Heart left ventricle (tissue), 16 donors: Measurements from ENCODE around the gene CTNND2. TPM values are rescaled to one million over a fixed set of nuclear protein-coding genes. Genes with fewer than 3 reads are reported as not detected.

Experiments
- ATAC-seq, 4 donors: fragments of 200-7000 bp; cut with Tn5 transposase; one replicate each; pipeline ENCODE4 v1.9.1; 2020 to 2022; ENCODE audit warnings: moderate library complexity in 4 of 4, mild to moderate bottlenecking in 3 of 4, moderate number of reproducible peaks in 1 of 4
- DNase-seq, 5 donors: peaks; one replicate each; pipeline ENCODE4 v3.0.0-alpha.2; 2020
- H3K27ac ChIP-seq, 12 donors: fragments of 200-600 bp; sonication (generic) in 4 of 12; one replicate each; pipeline versions ENCODE4 v1.5.0 to v1.8.0; 2016 to 2022; ENCODE audit warnings: mild to moderate bottlenecking in 2 of 12
- H3K27me3 ChIP-seq, 9 donors: fragments of 200-600 bp; sonication (generic) in 2 of 9; one replicate each; pipeline versions ENCODE4 v1.5.1 to v1.8.0; 2016 to 2022; ENCODE audit warnings: mild to moderate bottlenecking in 3 of 9
- H3K36me3 ChIP-seq, 9 donors: fragments of 200-600 bp; sonication (generic) in 2 of 9; one replicate each; pipeline versions ENCODE4 v1.5.0 to v1.8.0; 2018 to 2022; ENCODE audit warnings: mild to moderate bottlenecking in 2 of 9
- H3K4me1 ChIP-seq, 12 donors: fragments of 200-600 bp; sonication (generic) in 4 of 12; one replicate each; pipeline versions ENCODE4 v1.5.0 to v1.8.0; 2016 to 2022; ENCODE audit warnings: mild to moderate bottlenecking in 3 of 12
- H3K4me3 ChIP-seq, 12 donors: fragments of 200-600 bp; sonication (generic) in 4 of 12; one replicate each; pipeline versions ENCODE4 v1.5.0 to v1.8.0; 2017 to 2022; ENCODE audit warnings: mild to moderate bottlenecking in 9 of 12, moderate library complexity in 4 of 12
- H3K9me3 ChIP-seq, 12 donors: fragments of 200-600 bp; sonication (generic) in 4 of 12; one replicate each; pipeline versions ENCODE4 v1.5.0 to v1.8.0; 2016 to 2022; ENCODE audit warnings: mild to moderate bottlenecking in 1 of 12
- CTCF ChIP-seq, 12 donors: fragments of 200-600 bp; sonication (generic) in 4 of 12; IDR thresholded peaks; one replicate each; pipeline versions ENCODE4 v1.5.0 to v1.8.0; 2018 to 2022; ENCODE audit warnings: antibody characterized with exemption in 12 of 12, mild to moderate bottlenecking in 5 of 12
- POLR2A ChIP-seq, 2 donors: fragments of 450-650 bp; IDR thresholded peaks; one replicate each; pipeline ENCODE4 v1.6.1; 2017; ENCODE audit warnings: antibody characterized with exemption in 2 of 2, mild to moderate bottlenecking in 2 of 2, moderate library complexity in 2 of 2
- WGBS, 4 donors: extraction: QIAGEN DNeasy Blood & Tissue Kit in 2 of 4; methylation state at CpG; one replicate each; pipeline versions ENCODE4 v1.1.5 to v1.1.7; 2013 to 2018; 5-methylcytosine and 5-hydroxymethylcytosine counted together
- intact Hi-C, 10 donors: fragments of 100-400 bp; cut with DNase I; formaldehyde crosslinking; loops; one replicate each; pipeline versions ENCODE4 v1.11.1 to v1.14.2; 2022
- polyA plus RNA-seq, 2 donors: library from polyadenylated mRNA; stranded (reverse); fragments of 200-250 nt; gene quantifications; one replicate each; pipeline ENCODE4 v1.2.3, GENCODE V29; 2013
- total RNA-seq, 9 donors: library from RNA; depleted of rRNA in 2 of 9; stranded (reverse); fragments of >200 nt in 2 of 9; fragmentation: NEBNext Ultra II Directional in 3 of 9; extraction: Animal tissue kit (Norgen Biotek cat#: 25700) in 3 of 9; gene quantifications; one replicate each; pipeline versions ENCODE4 v1.1.0 to v1.2.4, GENCODE V29; 2016 to 2023
- donor health status: ischemic (EF 13 %, LVEDD 7.1; RV severe dilation, severe dysfunction).
- donor health status: healthy with polysubstance abuse.
- donor health status: DM: no; HTN: yes; CAD: no.
- donor health status: DM: no; HTN: no; CAD: no.
- donor health status: ischemic (EF 25% LVEDD 6.9; RV normal size, moderate dysfunction).
- donor health status: ischemic (EF 25% LVEDD 5.7; RV mildly dilated, moderate dysfunction).
- donor health status: healthy.
- donor health status: DM: yes; HTN: yes; CAD: no.
- donor health status: ischemic (EF 35%, LVEDD 5.7; RV mildly dilated, moderate dysfunction).
- donor health status: nonischemic (EF 11% LVEDD 7.7; RV severe dilation, severe dysfunction).
- donor health status: DM: yes; HTN: yes; CAD: no.
- donor health status: PGD.
- donor health status: ischemic (EF 29% LVEDD 5.4; RV normal size, mild dysfunction).
- donor health status: nonischemic (EF 23%, LVEDD 6.1; RV moderate dilation, normal function).

Gene CTNND2
- total and polyA plus RNA-seq, 11 donors: 4.0 to 36.8 (median 20.2) TPM

- intact Hi-C loops: no loop called here
- ATAC-seq (no peak), DNase-seq (no peak)
- H3K27ac ChIP-seq: no peak overlapping the region
- no peaks in the 10 kb centered on the region for H3K27me3 ChIP-seq
- TF ChIP-seq POLR2A (IDR thresholded peaks at IDR 0.05) (no peak), CTCF (IDR thresholded peaks at IDR 0.05) (no peak)
- no peaks in the 10 kb centered on the region for H3K4me1 ChIP-seq
- no peaks in the 10 kb centered on the region for H3K36me3 ChIP-seq
- H3K4me3 ChIP-seq: no peak overlapping the region
- peaks cover 0 to under 1% (median 0%) of the 10 kb centered on the region in 12 donors for H3K9me3 ChIP-seq
- WGBS, 4 donors: 86 to 94% (median 90%) methylated on average over 21 of the region's 21 CpGs
These were observed 821.8 kb downstream of the CTNND2 start for GRCh38 chr5:11082404-11082945.

- WGBS, 4 donors: 69 to 84% (median 70%) methylated on average over 4 of the region's 4 CpGs
- TF ChIP-seq CTCF (IDR thresholded peaks at IDR 0.05) (no peak), POLR2A (IDR thresholded peaks at IDR 0.05) (no peak)
- Histone ChIP-seq H3K4me1 (no peaks in the 10 kb centered on the region), H3K27me3 (peaks cover 0 to 2% (median 0%) of the 10 kb centered on the region in 9 donors), H3K27ac (no peak overlapping the region), H3K9me3 (no peaks in the 10 kb centered on the region), H3K36me3 (no peaks in the 10 kb centered on the region), H3K4me3 (no peak overlapping the region)
- ATAC-seq (no peak), DNase-seq (no peak)
- intact Hi-C loops: no loop called here
These were observed 827.2 kb downstream of the CTNND2 start for GRCh38 chr5:11076945-11077613.

DNA sequence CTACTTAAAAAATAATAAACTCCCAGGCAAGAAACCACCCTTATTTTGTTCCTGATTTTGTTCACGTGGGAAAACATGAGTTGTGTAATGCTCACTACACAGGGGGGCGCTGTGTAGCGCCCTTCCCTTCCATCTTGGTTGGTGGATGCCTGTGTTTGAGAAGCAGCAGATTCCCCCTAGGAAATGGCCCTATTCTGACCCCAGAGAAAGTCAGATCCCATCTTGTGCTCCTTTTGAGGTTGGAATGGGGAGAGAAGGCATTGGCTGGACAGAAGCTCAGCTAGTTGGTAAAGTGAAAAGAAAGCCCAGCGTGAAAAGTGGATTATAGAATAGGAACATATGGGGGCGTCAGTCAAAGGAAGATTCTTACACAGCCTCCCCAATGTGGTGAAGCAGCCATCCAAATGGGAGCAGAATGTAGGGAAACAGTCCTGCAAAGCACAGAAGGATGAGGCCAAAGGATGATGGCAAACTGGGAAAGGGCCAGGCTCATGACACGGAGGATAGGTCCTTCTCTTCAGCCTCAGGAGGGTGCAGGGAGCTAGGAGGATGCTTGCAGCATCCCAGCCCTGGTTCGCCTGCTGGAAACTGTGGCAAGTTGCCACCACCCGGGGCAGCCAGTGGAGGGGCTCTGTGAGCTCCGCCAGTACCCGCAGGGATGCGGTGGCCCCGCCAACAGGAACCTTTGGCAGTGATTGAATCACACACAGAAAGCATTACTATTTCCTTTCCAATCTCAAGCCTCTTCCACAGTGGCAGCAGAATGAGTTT lies 829.0 kb downstream of the CTNND2 start:
- ATAC-seq (no peak), DNase-seq (no peak)
- H3K4me1 ChIP-seq: no peaks in the 10 kb centered on the region
- H3K9me3 ChIP-seq: peaks cover 0 to 3% (median 0%) of the 10 kb centered on the region in 12 donors
- no peak for TF ChIP-seq POLR2A (IDR thresholded peaks at IDR 0.05)
- TF ChIP-seq CTCF (IDR thresholded peaks at IDR 0.05): no peak
- H3K4me3 ChIP-seq: no peak overlapping the region
- H3K27ac ChIP-seq: no peak overlapping the region
- WGBS, 4 donors: 68 to 80% (median 75%) methylated on average over 12 of the region's 12 CpGs
- H3K36me3 ChIP-seq: no peaks in the 10 kb centered on the region
- peaks cover 0 to 2% (median 0%) of the 10 kb centered on the region in 9 donors for H3K27me3 ChIP-seq
- intact Hi-C loops: no loop called here

DNA sequence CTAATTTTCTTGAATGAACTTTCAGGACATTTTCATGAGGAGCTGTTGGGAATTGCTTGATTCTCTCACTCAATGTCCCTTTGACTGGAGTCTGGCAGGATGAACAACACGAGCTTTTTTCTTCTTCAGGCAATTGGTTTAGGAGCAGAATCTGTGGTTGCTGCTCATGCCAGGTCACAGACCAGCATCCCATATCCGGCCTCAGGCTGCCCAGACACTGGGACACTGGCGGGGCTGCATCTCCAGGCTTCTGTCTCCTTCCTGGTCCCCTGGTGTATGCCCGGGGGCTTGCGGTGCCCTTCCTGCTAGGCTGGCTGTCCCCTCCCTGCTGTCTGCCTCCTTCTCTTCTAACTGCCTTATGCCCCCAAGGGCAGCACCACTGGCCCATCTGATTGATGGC lies 831.7 kb downstream of the CTNND2 start:
- Histone ChIP-seq H3K4me1 (no peaks in the 10 kb centered on the region), H3K27me3 (peaks cover 0 to 2% (median 0%) of the 10 kb centered on the region in 9 donors), H3K4me3 (no peak overlapping the region), H3K9me3 (peaks cover 0 to 9% (median 0%) of the 10 kb centered on the region in 12 donors), H3K36me3 (no peaks in the 10 kb centered on the region), H3K27ac (no peak overlapping the region)
- TF ChIP-seq CTCF (IDR thresholded peaks at IDR 0.05): no peak
- DNase-seq: no peak
- intact Hi-C loops: no loop called here
- no peak for ATAC-seq
- 57 to 86% (median 77%) methylated on average over 4 to 5 of the region's 5 CpGs for WGBS, 4 donors
